SJSA1 (cell line): ENCODE measurements around the gene IGFLR1. TPM values are rescaled to one million over a fixed set of nuclear protein-coding genes. Genes with fewer than 3 reads are reported as not detected.
A peak's percentile ranks its signal among the peaks of the same experiment; 100 is the strongest.

Source experiments
- DNase-seq, 2 experiments: peaks; one replicate each; pipeline ENCODE4 v3.0.0-alpha.2; 2015 to 2020; ENCODE audit warnings: low spot score in 2 of 2, low read depth in 1 of 2
- H3K27ac ChIP-seq: fragments of 250-450 bp; sonication (Bioruptor Pico); 2 replicates; pipeline ENCODE4 v1.5.1; 2020; ENCODE audit warnings: mild to moderate bottlenecking, moderate library complexity
- H3K27me3 ChIP-seq: fragments of 250-450 bp; sonication (Bioruptor Pico); replicated peaks from 2 replicates; pipeline ENCODE4 v1.5.1; 2020; ENCODE audit warnings: mild to moderate bottlenecking, moderate library complexity
- H3K36me3 ChIP-seq: fragments of 250-450 bp; sonication (Bioruptor Pico); 2 replicates; pipeline ENCODE4 v1.5.1; 2020; ENCODE audit warnings: mild to moderate bottlenecking
- H3K4me1 ChIP-seq: fragments of 250-450 bp; sonication (Bioruptor Pico); replicated peaks from 2 replicates; pipeline ENCODE4 v1.6.1; 2021; ENCODE audit warnings: mild to moderate bottlenecking
- H3K4me3 ChIP-seq: fragments of 250-450 bp; sonication (Bioruptor Pico); 2 replicates; pipeline ENCODE4 v1.5.1; 2020; ENCODE audit warnings: mild to moderate bottlenecking
- H3K9me3 ChIP-seq: fragments of 250-450 bp; sonication (Bioruptor Pico); replicated peaks from 2 replicates; pipeline ENCODE4 v1.5.1; 2020; ENCODE audit warnings: mild to moderate bottlenecking
- total RNA-seq: library from RNA; depleted of rRNA; stranded (reverse); fragments of >200 nt; shearing (Covaris generic); gene quantifications from 2 replicates; pipeline ENCODE4 v1.2.3, GENCODE V29; 2014

The IGFLR1 gene
- total RNA-seq, 1 experiment from 2014 or later = 3.7 TPM

DNA sequence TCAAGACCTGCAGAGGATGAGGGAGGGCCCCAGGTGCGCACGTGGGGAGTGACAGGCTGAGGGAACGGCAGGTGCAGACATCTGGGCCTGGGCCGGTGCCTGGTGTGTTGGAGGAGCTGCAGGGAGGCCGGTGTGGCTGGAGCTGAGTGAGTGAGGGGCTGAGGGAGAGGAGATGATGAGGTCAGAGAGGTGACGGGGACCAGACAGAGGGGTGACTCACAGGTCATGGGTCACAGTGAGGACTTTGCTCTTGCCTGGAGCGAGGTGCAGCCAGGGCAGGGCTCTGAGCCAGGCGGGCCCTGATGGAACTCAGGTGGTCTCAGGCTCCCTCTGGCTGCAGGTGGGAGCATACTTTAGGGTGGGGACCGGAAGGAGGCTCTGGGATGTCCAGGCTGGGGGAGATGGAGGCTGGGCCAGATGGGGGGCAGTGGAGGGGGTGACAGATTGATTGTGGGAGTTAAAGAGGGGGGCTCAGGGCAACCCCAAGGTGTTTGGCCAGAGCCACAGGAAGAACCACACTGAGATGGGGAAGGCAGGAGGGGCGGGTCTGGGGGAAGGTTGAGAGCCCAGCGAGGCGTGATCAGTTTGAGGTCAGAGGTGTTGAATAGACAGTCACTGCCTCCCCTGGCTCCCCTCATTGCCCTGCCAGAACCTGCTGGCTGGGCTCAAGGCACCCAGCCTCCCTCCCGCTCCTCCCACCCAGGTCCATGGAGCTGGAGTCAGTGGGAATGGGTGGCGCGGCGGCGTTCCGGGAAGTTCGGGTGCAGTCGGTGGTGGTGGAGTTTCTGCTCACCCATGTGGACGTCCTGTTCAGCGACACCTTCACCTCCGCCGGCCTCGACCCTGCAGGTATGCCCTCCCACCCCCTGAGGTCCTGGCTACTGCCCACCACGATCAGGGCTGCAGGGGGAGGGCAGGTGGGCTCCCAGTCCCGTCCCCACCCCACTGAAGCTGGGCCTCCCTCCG is 41.5 kb upstream of the IGFLR1 start:
- Histone ChIP-seq H3K4me1 (no peaks in the 10 kb centered on the region), H3K27ac (no peak overlapping the region), H3K4me3 (no peak overlapping the region), H3K36me3 (peaks cover 53% of the 10 kb centered on the region), H3K27me3 (no peaks in the 10 kb centered on the region), H3K9me3 (no peaks in the 10 kb centered on the region)
- DNase-seq = peak in 1 of 2 experiments; percentile 45

DNA sequence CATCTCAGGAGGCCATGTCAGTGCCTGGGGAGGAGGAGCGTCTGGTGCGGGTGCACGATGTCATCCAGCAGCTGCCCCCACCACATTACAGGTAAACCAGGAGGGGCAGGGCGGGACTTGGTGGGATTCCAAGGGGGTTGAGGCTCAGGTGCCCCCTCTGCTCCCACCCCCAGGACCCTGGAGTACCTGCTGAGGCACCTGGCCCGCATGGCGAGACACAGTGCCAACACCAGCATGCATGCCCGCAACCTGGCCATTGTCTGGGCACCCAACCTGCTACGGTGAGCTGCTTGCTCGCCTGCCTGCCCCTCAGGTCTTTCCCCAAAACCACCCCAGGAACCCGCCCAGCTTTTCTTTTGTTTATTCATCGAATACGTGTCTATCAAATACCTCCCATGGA is 40.3 kb upstream of the IGFLR1 start:
- Histone ChIP-seq H3K4me3 (no peak overlapping the region), H3K36me3 (peaks cover 65% of the 10 kb centered on the region), H3K9me3 (no peaks in the 10 kb centered on the region), H3K4me1 (no peaks in the 10 kb centered on the region), H3K27me3 (no peaks in the 10 kb centered on the region), H3K27ac (no peak overlapping the region)
- DNase-seq = peak in 1 of 2 experiments; percentile 40

DNA sequence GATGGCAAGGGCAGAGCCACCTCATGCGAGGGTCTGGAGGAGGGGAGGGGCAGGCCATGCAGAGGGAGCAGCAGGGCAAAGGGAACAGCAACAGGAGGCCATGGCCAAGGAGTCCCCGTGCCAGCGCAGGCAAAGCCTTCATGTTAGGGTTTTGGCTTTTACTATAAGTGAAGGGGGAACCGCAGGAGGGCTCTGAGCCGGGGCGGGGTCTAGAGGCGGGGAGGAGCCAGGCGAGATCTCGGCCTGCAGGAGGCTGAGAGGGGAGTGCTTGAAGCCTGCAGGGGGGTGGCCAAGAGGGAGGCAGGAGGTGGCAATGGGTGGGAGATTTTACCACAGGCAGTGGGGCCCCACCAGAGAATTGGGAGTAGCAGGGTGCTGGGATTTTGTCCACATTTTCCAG is 39.4 kb upstream of the IGFLR1 start:
- H3K27me3 ChIP-seq = no peaks in the 10 kb centered on the region
- DNase-seq = no peak

DNA sequence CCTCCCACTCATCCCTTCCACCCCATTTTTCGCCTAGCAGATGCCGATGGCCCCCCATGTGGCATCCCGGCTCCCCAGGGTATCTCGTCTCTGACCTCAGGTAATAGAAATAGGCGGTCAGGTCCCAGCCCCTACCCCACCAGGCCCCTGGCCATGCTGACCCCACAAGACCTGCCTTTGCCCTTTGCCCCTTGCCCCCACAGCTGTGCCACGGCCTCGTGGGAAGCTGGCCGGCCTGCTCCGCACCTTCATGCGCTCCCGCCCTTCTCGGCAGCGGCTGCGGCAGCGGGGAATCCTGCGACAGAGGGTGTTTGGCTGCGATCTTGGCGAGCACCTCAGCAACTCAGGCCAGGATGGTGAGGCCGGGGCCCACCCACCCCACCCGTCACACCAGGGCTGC is 38.5 kb upstream of the IGFLR1 start:
- DNase-seq = no peak
- Histone ChIP-seq H3K27ac (no peak overlapping the region), H3K4me1 (peaks cover 13% of the 10 kb centered on the region)

More for the DNA sequence above, 39.4 kb upstream of the IGFLR1 start:
- peaks cover 7% of the 10 kb centered on the region for H3K4me1 ChIP-seq
- H3K27ac ChIP-seq = no peak overlapping the region
- H3K4me3 ChIP-seq = no peak overlapping the region
- H3K9me3 ChIP-seq = no peaks in the 10 kb centered on the region
- H3K36me3 ChIP-seq = peaks cover 69% of the 10 kb centered on the region

DNA sequence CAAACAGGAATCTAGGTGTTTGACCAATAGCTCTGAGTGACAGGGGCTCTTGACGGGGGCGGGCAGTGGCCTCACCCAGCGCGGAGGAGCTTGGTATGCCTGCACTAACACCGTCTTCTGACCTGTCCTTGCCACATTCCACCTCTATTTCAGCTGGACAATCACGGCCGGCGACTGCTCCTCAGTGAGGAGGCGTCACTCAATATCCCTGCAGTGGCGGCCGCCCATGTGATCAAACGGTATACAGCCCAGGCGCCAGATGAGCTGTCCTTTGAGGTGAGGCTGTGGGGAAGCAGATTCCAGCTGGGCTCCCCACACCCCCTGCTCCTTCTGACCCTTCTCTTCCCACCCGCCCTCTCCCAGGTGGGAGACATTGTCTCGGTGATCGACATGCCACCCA is 37.8 kb upstream of the IGFLR1 start:
- H3K4me3 ChIP-seq = no peak overlapping the region
- no peaks in the 10 kb centered on the region for H3K9me3 ChIP-seq
- peaks cover 65% of the 10 kb centered on the region for H3K36me3 ChIP-seq
- DNase-seq = peak in 1 of 2 experiments; percentile 41
- peaks cover 13% of the 10 kb centered on the region for H3K4me1 ChIP-seq
- H3K27ac ChIP-seq = no peak overlapping the region
- H3K27me3 ChIP-seq = no peaks in the 10 kb centered on the region

More for the DNA sequence above, 38.5 kb upstream of the IGFLR1 start:
- H3K36me3 ChIP-seq = peaks cover 69% of the 10 kb centered on the region
- no peaks in the 10 kb centered on the region for H3K27me3 ChIP-seq
- no peak overlapping the region for H3K4me3 ChIP-seq
- no peaks in the 10 kb centered on the region for H3K9me3 ChIP-seq

DNA sequence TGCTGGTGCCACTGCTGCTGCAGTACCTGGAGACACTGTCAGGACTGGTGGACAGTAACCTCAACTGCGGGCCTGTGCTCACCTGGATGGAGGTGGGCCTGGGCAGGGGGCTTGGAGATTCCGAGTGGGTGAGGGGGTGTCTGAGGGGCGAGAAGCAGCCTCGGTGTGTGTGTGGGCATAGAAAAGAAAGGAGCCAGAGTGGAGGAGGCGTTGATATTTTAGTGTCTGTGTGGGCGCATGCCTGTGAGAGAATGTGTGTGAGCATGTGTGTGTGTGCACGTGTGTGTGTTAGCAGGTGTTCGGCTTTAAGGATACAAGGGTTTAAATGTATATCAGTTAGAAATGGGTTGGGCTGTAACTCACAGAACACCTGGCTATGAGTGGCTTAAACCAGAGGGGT is 36.8 kb upstream of the IGFLR1 start:
- Histone ChIP-seq H3K27me3 (no peaks in the 10 kb centered on the region), H3K4me3 (no peak overlapping the region), H3K9me3 (no peaks in the 10 kb centered on the region), H3K4me1 (peaks cover 13% of the 10 kb centered on the region), H3K36me3 (peaks cover 61% of the 10 kb centered on the region), H3K27ac (no peak overlapping the region)
- DNase-seq = no peak

DNA sequence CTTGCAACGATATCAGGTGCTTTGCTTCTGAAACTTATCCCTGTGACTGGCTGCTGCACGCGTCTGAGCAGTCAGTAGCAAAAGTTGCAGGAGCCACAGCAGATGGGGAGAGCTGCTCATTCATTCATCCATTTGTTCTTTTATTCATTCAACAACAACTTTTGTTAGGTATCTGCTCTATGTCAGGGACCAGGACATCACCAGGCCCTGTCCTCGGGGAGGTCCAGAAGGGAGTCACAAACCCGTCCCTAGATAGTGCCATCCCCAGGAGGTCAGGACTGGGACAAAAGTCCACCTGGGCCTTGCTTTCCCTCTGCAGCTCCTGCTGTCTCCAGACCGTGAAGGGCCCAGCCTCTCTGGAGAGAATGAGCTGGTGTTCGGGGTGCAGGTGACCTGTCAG is 35.7 kb upstream of the IGFLR1 start:
- H3K9me3 ChIP-seq = no peaks in the 10 kb centered on the region
- H3K27ac ChIP-seq = no peak overlapping the region
- peaks cover 54% of the 10 kb centered on the region for H3K36me3 ChIP-seq
- H3K4me1 ChIP-seq = peaks cover 13% of the 10 kb centered on the region
- no peak for DNase-seq
- H3K4me3 ChIP-seq = no peak overlapping the region
- H3K27me3 ChIP-seq = no peaks in the 10 kb centered on the region

DNA sequence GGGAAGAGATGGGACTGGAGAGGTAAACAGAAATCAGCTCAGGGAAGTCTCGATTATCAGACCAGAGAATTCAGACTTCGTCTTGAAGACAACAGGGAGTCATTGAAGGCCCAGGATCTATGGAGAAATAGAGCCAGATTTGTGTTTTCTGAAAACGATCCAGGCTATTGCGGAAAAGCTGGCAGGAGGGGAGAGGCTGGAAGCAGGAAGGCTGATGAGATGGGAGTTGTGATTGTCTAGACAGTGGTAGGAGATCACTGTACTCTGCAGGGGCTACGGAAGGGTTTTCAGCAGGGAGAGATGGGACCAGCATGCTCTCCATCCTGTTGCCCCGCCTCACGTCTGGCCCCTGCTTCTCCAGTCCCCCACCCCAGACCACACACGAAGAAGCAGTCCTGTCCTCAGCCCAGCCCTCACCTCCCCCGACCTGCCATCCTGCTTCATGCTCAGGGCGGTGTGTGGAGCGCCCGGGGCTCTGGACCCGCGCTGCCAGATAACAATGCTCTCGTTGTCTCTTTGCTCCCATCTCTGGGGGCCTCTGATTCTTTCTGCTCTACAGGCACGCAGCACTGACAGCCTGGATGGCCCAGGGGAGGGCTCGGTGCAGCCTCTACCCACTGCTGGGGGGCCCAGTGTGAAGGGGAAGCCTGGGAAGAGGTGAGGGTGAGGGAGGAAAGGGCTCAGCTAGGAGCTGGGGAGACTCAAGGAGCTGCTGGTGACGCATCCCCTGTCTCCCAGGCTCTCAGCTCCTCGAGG is 35.0 kb upstream of the IGFLR1 start:
- Histone ChIP-seq H3K27me3 (no peaks in the 10 kb centered on the region), H3K9me3 (no peaks in the 10 kb centered on the region), H3K4me1 (peaks cover 13% of the 10 kb centered on the region), H3K4me3 (no peak overlapping the region), H3K36me3 (peaks cover 47% of the 10 kb centered on the region), H3K27ac (no peak overlapping the region)
- DNase-seq = no peak

DNA sequence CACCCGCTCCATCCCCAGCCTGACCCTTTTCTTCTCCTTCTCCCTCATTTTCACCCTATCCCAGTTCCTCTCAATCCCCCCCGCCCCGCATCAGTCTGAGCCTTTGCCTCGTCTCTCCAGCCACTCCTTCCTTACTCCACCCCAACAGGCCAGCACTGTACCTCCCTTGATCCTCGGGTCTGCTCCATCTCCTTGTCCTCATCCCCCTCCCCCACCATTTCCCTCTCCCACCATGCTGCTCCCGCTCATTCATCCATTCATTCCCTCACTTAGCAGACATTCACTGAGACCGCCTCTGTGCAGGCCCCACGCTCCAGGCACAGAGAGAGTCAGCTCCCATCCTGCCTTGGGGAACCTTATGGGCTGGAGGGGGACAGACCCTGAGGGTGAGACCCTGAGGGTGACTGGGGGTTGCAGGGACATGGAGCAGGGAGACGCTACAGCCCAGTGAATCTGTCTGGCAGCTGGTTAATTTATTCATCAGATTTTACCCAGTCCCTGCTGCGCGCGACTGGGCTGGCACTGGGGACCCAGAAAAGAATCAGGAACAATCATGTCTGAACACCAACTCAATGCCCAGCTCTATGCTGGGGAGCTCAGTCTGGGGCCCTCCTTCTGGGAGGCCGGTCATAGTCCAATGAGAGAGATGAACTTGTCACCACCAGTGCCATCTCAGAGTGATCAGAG is 34.0 kb upstream of the IGFLR1 start:
- H3K27ac ChIP-seq = no peak overlapping the region
- peak overlapping the region; percentile 65 for H3K4me3 ChIP-seq
- no peak for DNase-seq
- peaks cover 38% of the 10 kb centered on the region for H3K36me3 ChIP-seq
- H3K9me3 ChIP-seq = no peaks in the 10 kb centered on the region
- H3K27me3 ChIP-seq = no peaks in the 10 kb centered on the region
- H3K4me1 ChIP-seq = peaks cover 13% of the 10 kb centered on the region

DNA sequence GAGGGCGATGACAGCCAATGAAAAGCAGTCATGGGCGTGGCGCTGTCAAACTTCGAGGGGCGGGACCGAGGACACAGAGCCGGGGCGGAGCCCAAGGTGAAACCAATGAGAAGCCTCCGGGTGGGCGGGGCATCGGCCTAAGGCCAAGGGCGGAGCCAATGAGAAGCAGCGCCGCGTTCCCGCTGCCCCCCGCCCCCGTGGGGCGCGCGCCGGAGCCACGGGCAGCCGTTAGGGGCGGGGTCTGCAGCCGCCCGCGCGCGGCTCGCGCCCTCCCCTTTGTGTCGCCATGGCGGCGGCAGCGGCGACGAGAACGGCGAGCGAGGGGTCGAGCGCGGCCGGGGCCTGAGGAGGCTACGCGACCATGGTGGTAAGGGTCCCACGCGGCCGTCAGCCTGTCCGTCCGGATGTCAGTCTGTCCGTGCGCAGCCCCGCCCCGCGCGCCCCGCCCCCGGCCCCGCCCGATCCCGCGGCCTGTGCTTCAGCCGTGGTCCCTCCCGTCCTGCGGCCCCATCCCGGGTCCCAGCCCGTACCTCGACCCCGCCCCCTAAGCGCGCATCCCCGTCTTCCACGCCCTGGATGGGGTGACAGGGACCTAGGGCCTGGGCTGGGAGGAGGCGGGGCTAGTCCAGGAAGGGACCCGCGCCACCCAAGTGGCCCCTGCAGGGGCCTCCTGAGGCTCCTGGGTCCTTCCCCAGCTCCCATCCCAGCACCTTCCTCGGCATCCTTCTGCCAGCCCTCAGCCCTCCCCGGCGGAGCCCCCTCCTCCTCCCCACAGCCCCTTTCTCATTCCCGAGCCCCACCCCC is 33.2 kb upstream of the IGFLR1 start, which contains the start of gene ARHGAP33:
Gene ARHGAP33, plus strand, starts transcription at position 267 of the 804 bp plus-strand sequence. Its CDS starts 95 bp downstream, at position 362.
- peaks cover 13% of the 10 kb centered on the region for H3K4me1 ChIP-seq
- H3K4me3 ChIP-seq = peak within 1 kb of the TSS; percentile 65
- peak; percentile 95 to 99 for DNase-seq
- H3K27me3 ChIP-seq = no peaks in the 10 kb centered on the region
- H3K36me3 ChIP-seq = peaks cover 36% of the 10 kb centered on the region
- H3K27ac ChIP-seq = peak within 1 kb of the TSS; percentile 70
- H3K9me3 ChIP-seq = no peaks in the 10 kb centered on the region

DNA sequence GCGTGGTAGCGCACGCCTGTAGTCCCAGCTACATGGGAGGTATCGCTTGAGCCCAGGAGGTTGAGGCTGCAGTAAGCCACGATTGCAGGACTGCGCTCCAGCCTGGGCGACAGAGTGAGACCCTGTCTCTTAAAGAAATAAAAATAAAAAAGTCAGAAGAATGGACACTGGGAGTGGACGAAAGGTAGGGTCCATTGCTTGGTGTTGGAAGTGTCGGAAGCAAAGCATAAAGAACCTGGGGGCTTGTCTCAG is 32.7 kb upstream of the IGFLR1 start:
- H3K4me3 ChIP-seq = peak overlapping the region; percentile 65
- no peak overlapping the region for H3K27ac ChIP-seq
- no peaks in the 10 kb centered on the region for H3K9me3 ChIP-seq
- H3K36me3 ChIP-seq = peaks cover 32% of the 10 kb centered on the region
- no peak for DNase-seq
- peaks cover 13% of the 10 kb centered on the region for H3K4me1 ChIP-seq
- H3K27me3 ChIP-seq = no peaks in the 10 kb centered on the region

DNA sequence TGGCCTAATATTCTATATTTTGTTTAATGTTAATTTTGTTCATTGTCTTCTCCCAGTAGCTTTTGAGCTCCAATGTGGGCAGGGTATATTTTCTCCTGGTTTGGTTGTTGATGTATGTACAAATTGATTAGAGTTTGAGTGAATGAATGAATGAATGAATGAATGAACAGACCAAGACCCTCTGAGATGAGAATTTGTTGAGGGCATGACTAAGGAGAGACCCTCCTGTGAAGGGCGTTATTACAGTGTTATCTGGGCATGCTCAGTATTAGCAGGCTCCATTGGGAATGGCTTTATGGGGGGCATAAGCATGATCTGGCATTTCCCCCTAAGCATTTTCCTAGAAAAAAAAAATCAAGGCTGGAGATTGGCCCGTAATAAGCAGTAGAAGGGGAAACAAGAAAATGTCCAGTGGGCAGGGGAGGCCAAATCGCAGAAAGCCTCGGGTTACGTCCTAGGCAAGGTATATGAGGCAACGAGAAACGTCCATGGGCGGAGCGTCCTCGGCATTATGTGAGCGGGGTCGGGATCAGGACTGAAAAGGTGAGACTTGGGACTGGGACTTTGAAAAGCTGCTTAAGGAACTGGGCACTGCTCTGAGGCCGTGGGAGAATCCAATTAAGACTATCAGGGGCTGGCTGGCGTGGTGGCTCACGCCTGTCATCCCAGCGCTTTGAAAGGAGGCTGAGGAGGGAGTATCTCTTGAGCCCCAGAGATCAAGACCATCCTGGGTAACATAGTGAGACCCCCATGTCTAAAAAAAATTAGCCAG is 32.2 kb upstream of the IGFLR1 start:
- no peaks in the 10 kb centered on the region for H3K9me3 ChIP-seq
- no peak overlapping the region for H3K27ac ChIP-seq
- H3K4me1 ChIP-seq = peaks cover 13% of the 10 kb centered on the region
- no peaks in the 10 kb centered on the region for H3K27me3 ChIP-seq
- H3K36me3 ChIP-seq = peaks cover 28% of the 10 kb centered on the region
- no peak overlapping the region; the same call in 1 of the 2 replicates for H3K4me3 ChIP-seq
- DNase-seq = no peak
